ENCODE measurements around the gene HTT-AS. TPM values are rescaled to one million over a fixed set of nuclear protein-coding genes. Genes with fewer than 3 reads are reported as not detected.

Gene HTT-AS
- total and polyA plus RNA-seq, 2 of the 13 experiments (the other 11 are each of a cell fraction or from before 2014, with no cell fraction given): not detected

DNA sequence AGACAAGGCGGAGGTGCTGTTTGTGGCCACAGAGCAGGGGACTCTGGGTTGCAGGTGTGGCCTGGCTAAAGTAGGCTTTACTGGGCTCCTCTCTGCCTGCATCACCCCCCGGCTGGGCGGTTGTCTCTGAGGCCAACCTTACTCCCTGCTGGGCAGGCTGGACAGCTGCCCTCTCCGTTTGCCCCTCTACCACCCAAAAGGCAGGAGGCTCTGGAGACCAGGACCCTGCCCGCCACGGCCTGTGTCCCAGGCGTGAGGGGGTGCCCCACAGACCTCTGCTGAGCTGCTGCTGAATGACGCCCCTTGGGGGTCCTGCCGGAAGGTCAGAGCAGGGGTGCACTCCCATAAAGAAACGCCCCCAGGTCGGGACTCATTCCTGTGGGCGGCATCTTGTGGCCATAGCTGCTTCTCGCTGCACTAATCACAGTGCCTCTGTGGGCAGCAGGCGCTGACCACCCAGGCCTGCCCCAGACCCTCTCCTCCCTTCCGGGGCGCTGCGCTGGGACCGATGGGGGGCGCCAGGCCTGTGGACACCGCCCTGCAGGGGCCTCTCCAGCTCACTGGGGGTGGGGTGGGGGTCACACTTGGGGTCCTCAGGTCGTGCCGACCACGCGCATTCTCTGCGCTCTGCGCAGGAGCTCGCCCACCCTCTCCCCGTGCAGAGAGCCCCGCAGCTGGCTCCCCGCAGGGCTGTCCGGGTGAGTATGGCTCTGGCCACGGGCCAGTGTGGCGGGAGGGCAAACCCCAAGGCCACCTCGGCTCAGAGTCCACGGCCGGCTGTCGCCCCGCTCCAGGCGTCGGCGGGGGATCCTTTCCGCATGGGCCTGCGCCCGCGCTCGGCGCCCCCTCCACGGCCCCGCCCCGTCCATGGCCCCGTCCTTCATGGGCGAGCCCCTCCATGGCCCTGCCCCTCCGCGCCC, 920 bp downstream of the HTT-AS start (continued):
- TF ChIP-seq, protein P1, sequence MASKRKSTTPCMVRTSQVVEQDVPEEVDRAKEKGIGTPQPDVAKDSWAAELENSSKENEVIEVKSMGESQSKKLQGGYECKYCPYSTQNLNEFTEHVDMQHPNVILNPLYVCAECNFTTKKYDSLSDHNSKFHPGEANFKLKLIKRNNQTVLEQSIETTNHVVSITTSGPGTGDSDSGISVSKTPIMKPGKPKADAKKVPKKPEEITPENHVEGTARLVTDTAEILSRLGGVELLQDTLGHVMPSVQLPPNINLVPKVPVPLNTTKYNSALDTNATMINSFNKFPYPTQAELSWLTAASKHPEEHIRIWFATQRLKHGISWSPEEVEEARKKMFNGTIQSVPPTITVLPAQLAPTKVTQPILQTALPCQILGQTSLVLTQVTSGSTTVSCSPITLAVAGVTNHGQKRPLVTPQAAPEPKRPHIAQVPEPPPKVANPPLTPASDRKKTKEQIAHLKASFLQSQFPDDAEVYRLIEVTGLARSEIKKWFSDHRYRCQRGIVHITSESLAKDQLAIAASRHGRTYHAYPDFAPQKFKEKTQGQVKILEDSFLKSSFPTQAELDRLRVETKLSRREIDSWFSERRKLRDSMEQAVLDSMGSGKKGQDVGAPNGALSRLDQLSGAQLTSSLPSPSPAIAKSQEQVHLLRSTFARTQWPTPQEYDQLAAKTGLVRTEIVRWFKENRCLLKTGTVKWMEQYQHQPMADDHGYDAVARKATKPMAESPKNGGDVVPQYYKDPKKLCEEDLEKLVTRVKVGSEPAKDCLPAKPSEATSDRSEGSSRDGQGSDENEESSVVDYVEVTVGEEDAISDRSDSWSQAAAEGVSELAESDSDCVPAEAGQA (IDR thresholded peaks at IDR 0.05; ENCODE audit: low read depth): no peak
- TF ChIP-seq, protein P1 (CRISPR knock-in tag; IDR thresholded peaks at IDR 0.05; ENCODE audit: borderline replicate concordance): 0 out of 2 replicates have a peak, but pooled peaks have one; percentile 40
- TF ChIP-seq ARNTL (CRISPR knock-in tag; IDR thresholded peaks at IDR 0.05) (peak; percentile 47; the same call in 1 of the 2 replicates), ZNF562 (CRISPR knock-in tag; IDR thresholded peaks at IDR 0.05; ENCODE audit: borderline replicate concordance) (no peak), FOXK2 (IDR thresholded peaks at IDR 0.05) (no peak), ZNF256 (CRISPR knock-in tag; conservative IDR thresholded peaks at IDR 0.05) (no peak), IKZF4 (CRISPR knock-in tag; IDR thresholded peaks at IDR 0.05; ENCODE audit: borderline replicate concordance, low read depth, not compliant biosample characterization) (no peak), ELK4 (CRISPR knock-in tag; IDR thresholded peaks at IDR 0.05; ENCODE audit: borderline replicate concordance) (no peak), ZSCAN12 (CRISPR knock-in tag; IDR thresholded peaks at IDR 0.05) (no peak), CCDC6 (CRISPR knock-in tag; IDR thresholded peaks at IDR 0.05) (peak; percentile 41; the same call in 1 of the 2 replicates), KDM5B (CRISPR knock-in tag; IDR thresholded peaks at IDR 0.05; ENCODE audit: borderline replicate concordance) (peak; percentile 77; the same call in 1 of the 2 replicates), HOXA7 (CRISPR knock-in tag; IDR thresholded peaks at IDR 0.05) (no peak), CHD4 (IDR thresholded peaks at IDR 0.05; ENCODE audit: borderline replicate concordance, low read length) (no peak), SP2 (CRISPR knock-in tag; IDR thresholded peaks at IDR 0.05) (no peak), ZNF660 (CRISPR knock-in tag; IDR thresholded peaks at IDR 0.05; ENCODE audit: borderline replicate concordance, low read depth) (no peak), PCBP1 (IDR thresholded peaks at IDR 0.05; ENCODE audit: borderline replicate concordance, low read depth, low read length) (peak; percentile 50; the same call in 1 of the 2 replicates)
- TF ChIP-seq, protein P2, sequence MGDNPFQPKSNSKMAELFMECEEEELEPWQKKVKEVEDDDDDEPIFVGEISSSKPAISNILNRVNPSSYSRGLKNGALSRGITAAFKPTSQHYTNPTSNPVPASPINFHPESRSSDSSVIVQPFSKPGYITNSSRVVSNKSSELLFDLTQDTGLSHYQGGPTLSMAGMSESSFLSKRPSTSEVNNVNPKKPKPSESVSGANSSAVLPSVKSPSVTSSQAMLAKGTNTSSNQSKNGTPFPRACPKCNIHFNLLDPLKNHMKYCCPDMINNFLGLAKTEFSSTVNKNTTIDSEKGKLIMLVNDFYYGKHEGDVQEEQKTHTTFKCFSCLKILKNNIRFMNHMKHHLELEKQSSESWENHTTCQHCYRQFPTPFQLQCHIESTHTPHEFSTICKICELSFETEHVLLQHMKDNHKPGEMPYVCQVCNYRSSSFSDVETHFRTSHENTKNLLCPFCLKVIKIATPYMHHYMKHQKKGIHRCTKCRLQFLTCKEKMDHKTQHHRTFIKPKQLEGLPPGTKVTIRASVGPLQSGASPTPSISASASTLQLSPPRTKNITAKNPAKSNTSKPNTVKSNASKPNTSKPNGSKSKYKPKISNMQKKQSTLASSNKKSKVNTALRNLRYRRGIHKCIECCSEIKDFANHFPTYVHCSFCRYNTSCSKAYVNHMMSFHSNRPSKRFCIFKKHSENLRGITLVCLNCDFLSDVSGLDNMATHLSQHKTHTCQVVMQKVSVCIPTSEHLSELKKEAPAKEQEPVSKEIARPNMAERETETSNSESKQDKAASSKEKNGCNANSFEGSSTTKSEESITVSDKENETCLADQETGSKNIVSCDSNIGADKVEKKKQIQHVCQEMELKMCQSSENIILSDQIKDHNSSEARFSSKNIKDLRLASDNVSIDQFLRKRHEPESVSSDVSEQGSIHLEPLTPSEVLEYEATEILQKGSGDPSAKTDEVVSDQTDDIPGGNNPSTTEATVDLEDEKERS (CRISPR knock-in tag; IDR thresholded peaks at IDR 0.05): no peak
